NCI-H2107 treated with DMSO at 0.1 percent for 48 hours (cell line): ENCODE results near the gene TBC1D4.

Experiments
- DNase-seq: peaks from one replicate; lab custom pipeline; 2025; ENCODE audit not compliant: unreplicated experiment; lab: John Stamatoyannopoulos, UW

The TBC1D4 gene, protein sequence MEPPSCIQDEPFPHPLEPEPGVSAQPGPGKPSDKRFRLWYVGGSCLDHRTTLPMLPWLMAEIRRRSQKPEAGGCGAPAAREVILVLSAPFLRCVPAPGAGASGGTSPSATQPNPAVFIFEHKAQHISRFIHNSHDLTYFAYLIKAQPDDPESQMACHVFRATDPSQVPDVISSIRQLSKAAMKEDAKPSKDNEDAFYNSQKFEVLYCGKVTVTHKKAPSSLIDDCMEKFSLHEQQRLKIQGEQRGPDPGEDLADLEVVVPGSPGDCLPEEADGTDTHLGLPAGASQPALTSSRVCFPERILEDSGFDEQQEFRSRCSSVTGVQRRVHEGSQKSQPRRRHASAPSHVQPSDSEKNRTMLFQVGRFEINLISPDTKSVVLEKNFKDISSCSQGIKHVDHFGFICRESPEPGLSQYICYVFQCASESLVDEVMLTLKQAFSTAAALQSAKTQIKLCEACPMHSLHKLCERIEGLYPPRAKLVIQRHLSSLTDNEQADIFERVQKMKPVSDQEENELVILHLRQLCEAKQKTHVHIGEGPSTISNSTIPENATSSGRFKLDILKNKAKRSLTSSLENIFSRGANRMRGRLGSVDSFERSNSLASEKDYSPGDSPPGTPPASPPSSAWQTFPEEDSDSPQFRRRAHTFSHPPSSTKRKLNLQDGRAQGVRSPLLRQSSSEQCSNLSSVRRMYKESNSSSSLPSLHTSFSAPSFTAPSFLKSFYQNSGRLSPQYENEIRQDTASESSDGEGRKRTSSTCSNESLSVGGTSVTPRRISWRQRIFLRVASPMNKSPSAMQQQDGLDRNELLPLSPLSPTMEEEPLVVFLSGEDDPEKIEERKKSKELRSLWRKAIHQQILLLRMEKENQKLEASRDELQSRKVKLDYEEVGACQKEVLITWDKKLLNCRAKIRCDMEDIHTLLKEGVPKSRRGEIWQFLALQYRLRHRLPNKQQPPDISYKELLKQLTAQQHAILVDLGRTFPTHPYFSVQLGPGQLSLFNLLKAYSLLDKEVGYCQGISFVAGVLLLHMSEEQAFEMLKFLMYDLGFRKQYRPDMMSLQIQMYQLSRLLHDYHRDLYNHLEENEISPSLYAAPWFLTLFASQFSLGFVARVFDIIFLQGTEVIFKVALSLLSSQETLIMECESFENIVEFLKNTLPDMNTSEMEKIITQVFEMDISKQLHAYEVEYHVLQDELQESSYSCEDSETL (N-terminal part only)

DNA sequence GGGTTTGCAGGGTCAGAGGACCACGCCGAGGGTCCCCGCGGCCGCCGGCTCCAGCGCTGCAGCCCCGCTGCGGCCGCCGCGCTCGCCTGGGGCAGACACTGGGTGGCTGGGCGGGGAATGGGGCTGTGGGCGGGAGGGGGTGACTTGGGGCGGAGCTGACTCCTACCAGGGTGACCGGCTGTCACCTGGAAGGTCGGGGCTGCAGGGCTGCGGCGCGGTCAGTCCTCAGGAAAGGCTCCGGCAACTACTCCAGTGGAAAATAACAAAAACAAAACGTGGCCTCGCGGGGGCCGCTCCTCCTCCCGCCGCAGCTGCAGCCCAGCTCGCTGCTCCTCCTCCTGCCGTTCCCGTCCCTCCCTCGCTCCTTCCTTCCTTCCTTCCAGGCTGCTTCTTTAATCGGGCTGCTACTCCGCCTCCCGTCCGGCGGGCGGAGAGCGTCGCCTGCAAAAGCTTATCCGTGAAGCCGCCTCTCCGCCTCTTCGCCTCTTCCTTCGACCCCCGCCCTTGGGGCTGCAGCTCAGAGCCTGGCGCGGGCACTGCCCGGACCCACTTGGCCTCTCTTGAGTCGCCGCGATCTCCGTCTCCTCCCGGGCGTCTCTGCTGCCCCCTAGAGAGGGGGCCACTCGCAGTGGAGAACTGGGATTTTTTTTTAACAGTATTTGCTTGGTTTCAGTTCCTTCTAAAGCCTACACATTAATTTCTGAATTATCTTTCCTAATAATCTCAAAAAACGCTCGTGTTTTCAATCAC, at the start of gene TBC1D4:
TBC1D4 (minus strand) TSS at position 100 of the 750 bp plus-strand sequence. CDS start 402 bp downstream, outside the sequence.
- DNase-seq: peak; percentile 50

DNA sequence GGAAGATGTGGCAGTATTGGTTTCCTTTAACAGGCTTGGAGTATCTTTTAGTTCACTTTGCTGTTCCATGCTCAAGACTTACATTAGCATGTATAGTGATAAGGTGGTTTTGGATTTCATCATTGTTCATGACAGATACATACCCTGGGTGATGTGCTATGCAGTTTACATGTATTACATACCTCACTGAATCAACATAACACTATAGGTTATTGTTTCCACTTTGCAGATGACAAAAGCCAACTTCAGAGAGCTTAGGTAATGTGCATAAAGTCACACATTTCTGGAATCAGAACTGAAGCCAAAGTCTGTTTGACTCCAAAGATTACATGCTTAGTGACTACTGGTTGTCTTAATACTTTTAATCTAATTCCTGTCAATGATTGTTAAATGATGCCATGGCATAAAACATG, 48.6 kb upstream of the TBC1D4 start:
- DNase-seq: no peak

DNA sequence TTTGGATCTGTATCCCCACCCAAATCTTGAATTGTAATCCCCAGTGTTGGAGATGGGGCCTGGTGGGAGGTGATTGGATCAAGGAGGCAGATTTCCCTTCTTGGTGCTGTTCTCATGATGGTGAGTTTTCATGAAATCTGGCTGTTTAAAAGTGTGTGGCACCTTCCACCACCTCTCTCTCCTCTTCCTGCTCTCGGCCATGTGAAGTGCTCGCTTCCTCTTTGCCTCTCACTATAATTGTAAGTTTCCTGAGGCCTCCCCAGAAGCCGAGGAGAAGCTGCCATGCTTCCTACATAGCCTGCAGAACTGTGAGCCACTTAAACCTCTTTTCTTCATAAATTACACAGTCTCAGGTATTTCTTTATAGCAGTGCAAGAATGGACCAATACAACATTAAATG, 40.0 kb upstream of the TBC1D4 start:
- no peak for DNase-seq

DNA sequence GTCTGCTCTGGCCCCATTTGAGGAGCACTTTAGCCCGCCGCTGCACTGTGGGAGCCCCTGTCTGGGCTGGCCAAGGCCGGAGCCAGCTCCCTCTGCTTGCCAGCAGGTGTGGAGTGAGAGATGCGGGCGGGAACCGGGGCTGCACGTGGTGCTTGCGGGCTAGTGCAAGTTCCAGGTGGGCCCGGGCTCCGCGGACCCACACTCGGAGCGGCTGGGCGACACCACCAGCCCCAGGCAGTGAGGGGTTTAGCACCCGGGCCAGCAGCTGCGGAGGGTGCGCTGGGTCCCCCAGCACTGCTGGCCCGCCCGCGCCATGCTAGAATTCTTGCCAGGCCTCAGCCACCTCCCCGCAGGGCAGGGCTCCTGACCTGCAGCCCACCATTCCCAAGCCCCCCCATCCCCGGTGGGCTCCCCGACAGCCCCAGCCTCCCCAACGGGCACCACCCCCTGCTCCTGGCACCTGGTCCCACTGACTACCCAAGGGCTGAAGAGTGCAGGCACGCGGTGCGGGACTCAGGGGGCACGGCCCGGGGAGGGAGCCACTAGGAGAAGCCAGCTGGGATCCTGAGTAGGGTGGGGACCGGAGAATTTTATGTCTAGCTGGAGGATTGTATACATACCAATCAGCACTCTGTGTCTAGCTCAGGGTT, 36.6 kb upstream of the TBC1D4 start:
- DNase-seq: no peak

DNA sequence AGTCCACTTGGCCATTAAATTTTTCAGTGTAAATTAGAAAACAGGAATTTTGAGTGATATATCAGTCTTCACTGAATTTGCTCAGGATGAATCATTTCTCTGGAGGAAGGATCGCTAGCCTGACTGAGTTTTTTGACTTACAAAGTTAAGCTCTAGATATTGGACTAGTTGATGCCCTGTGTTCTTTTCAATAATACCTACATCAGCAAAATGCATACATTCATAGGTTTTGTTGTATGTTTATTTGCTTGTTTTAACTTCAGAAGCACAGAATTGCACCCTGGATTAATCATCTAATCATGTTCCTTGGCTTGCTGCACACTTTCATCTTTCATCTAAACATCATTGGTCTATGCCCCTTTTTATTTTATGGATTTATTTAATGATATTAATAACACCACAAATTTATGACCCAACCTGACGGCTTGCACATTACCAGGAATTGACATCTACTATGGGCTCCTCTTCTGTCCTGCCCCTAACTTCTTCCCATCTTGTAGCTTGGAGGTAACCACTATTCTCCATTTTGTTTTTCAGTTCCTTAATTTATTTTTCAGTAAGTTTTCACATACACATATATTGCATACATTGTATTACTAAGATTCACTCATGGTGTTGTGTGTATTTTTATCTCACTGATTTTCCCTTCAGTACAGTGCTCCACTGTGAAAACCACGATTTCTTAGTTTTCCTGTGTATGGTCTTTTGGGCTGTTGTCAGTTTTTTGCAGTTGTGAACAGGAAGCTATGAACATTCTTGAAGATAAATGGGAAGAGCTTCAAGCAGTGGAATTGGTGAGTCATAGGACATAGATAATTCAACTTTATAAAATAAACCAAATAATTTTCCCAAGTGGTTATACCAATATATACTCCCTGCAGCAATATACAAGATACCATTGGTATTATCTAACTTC, 32.4 kb upstream of the TBC1D4 start:
- no peak for DNase-seq

DNA sequence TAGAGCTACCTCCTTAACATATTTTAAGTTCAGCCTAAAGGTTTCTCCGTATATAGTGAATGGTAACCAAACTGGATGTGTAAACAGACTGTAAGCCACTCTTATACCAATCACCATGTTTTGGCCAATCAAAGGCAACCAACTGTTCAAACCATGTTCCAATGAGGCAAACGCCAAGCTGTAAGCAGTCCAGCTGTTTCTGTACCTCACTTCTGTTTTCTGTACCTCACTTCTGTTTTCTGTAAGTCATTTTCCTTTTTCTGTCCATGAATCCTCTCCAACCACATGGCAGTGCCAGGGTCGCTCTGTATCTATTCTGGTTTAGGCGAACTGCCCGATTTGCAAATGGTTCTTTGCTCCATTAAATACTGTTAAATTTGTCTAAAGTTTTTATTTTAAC, 31.3 kb upstream of the TBC1D4 start:
- no peak for DNase-seq

DNA sequence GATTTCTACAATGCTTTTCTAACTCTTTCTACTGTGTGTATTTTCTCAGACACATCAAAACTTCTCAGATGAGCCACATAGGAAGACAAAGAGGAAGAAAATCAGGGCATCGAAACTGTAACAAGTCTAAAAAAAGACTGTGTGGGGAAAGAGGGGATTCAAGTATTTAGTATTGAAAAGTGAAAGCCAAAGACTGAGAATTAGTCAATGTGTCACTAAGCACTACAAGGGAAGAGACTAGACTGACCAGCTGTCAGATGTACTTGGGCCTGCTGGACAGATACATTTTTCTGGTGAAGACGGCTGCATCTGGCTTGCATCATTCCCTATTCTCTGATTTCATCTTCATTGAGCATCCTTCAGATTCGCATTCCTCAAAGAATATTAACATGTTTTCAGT, 30.3 kb upstream of the TBC1D4 start:
- DNase-seq: no peak

DNA sequence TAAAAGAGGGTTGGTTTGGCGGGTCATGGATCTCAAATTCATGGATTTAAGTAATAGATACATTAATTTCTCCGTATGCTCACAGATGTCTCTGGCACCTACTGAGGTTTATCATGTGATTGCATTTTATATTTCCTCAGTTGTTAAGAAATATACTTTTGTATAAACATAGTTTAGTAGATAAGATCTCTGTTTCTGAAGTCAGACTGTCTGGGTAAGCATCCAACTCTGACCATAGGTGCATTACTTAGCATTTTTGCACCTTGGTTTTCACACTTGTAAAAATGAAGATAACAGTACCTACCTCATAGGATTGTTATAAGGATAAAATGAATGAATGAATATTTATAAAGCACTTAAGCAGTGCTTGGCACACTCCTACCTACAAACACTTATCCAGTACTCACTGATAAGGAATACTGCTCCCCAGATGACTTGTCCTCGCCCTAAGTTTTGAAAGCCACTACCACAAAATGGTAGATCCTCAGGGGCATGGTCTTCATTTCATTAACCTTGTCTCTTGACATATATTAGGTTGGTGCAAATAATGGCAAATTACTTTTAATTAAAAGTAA, 29.2 kb upstream of the TBC1D4 start:
- DNase-seq: no peak

DNA sequence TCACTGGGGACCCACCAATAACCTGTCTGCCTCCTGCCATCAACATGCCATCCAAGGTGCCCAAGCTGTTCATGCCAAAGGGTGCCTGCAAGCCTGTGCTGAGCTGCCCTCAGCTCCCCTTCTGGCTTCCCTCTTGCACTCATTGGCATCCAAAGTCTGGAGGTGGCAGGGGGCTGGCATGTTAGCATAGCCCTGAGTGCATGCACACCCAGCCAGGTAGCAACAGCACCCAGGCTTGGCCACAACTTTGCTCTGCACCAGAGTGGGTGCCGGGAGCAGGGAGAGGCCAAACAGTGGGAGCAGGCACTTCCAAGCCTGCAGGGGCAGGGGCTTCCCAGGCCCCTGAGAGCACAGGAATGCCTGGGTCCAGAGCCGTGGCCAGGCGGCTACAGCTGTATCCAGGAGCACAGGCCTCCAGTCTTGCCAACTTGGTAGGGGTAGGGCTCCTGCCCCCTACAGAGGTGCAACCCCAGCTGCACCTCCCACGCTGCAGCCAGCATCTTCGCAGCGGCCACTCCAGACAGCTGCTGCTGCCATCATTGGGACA, 26.1 kb upstream of the TBC1D4 start:
- DNase-seq: no peak

DNA sequence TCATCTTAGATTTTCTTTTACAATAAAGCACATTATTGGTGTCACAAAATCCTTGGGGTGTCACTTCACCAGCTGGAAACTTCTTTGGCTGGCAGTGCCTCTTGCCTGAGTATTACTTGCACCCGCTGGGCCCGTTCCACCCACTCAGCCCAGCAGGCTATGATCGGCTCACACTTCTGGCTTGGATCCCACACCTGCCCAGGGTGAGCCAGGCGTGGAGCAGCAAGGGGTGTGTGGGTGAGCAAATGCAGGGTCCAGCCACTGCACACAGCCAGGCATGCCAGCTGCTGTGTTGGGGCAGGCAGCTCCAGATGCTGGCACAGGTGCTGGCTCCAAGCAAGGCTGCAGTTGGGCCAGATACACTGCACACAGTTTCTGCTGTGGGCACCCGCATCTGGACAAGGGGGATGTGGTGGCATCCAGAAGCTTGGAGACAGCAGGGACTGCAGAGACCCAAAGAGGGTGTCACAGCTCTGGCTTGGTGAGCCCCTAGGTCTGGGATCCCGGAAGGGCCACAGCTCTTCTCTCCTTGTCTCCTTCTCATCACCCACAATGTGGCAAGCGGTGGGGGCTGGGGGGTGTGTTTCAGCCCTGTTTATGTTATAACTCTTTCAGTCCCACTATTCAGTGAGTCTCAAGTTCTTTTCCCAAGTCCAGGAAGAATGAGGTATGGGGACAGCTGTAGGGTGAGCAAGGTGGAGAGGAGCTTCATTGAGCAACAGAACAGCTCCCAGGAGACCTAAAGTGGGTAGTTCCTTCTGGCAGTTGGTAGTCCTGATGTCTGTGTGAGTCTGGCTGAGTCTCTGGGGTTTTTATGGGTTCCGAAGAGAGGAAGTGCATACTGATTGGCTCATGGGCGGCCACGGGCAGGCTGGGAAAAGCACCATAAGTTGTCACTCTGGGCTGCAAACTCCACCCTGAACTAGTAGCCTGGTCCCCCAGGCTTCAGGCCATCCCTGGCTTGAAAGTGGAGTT, 25.3 kb upstream of the TBC1D4 start:
- DNase-seq: no peak

DNA sequence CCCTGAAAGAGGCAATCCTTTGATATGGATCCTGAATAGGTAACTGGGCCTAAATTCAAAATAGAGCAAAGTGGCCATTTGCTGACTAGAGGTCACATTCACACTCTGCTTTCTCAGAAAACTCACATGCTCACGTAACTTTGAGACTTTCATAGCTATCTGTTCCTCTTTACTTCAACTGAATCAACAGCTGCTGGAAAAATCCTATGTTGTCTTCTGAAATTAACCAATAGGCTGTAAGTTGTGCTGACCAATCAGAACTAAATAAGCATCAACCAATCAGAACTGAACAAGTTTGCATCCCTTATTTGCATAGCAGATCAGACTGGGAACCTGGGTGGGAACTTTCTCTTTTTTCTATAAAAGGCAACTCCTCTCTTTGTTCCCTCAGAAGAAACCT, 24.0 kb upstream of the TBC1D4 start:
- no peak for DNase-seq

DNA sequence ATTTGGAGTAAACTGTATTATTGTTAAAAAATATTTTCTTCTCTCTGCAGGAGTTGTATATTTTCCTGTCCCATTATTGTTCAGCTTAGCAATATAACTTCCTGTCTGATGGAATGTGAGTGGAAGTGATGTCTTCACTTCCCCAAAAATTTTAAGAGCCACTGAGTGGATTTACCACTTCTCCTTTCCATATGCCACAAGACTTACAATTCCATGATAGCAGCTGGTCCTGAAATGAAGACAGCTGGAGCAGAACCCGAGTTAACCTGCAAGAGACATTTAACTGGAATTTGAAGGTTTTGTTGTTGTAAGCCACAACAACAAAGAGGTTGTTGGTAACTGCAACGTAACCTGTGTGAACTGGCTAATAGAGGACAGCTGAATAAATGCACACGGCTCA, 23.4 kb upstream of the TBC1D4 start:
- DNase-seq: no peak

DNA sequence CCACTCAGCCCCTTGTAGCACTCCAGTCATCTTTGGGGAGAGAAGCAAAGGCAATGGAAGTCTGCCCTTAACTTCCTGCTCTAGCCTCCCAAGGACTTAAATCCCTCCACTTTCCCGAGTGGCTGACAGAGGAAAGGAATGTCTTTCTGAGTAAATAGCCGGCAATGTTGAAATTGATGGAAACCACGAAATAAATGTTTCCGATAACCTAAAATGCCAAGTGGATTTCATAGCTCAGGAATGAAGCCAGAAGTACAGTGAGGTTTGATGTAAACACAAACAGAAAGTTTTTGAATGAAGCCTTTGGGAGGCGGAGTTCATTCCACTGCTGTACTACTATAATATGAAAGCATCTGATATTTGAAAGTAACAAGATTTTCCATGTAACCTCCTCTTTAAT, 14.0 kb upstream of the TBC1D4 start:
- DNase-seq: no peak

DNA sequence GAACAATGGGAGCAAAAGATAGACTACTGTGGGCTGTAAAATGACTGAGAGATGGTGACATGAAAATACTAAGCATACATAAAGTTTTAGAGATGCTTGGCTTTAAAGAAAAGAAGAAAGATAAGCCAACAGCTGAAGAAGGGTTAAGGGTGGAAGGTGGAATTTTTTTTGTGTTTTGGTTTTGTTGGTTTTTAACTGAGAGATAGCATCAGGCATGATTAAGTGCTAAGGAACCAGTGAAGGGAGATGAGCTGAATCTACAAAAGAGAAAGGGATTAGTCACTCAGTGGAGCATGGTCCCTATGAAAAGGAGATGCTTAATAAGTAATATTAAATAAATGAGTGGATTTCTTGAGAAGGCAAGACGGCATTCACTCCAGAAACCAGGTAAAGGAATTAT, 12.5 kb upstream of the TBC1D4 start:
- DNase-seq: no peak

DNA sequence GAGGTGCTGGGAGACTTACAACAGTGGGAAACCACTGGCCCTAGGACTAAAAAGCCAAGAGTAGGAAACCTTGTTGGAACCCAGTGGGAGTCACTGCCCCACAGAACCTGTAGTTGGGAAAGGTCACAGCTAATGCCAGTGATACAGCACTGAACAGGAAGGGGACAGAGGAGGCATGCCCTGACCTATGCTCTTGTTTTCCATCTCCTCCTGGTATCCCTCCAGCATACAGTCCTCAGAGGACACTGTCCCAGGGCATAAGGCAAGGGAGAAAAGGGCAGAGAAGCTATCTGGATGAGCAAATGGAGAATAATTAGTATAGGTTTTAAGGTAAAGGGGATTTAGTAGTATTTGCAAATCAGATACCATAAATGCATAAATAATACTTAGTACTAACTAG, 11.2 kb upstream of the TBC1D4 start:
- DNase-seq: no peak

DNA sequence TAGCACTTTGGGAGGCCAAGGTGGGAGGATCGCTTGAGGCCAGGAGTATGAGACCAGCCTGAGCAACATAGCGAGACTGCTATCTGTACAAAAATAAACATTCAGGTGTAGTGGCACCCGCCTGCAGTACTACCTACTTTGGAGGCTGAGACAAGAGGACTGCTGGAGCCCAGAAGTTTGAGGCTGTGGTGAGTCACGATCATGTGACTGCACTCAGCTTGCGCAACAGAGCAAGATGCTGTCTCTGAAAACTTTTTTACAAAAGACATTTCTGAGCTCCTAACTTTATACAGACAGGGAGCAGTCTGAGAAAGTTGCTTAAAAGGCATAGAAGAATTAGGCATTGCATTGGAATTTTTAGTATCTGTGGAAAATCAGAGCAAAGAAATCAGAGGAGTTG, 10.4 kb upstream of the TBC1D4 start:
- DNase-seq: no peak

DNA sequence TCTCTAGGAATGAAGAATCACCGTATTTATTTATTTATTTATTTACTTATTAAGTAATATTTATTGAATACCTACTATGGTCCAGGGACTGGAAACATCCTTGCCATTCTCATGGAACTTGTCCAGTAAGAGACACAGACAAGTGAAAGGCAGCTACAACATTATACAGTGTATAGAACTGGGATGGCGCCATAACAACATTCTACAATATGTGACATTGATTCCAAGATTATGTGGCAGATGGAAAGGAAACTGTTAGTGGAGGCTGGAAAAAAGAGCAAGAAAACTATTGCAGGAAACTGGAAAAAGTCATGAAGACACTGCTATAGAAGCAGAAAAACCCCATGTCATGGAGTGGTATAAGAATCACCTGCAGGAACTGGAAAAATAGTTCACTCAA, 9.4 kb upstream of the TBC1D4 start:
- DNase-seq: no peak
